Measurements from ENCODE around the gene NTHL1.

The NTHL1 gene

GRCh38 chr16:2004795-2005517 lies 42.7 kb downstream of the NTHL1 start:
- peaks cover 55% of the 10 kb centered on the region for H3K36me3 ChIP-seq (replicated peaks)
- DNase-seq (ENCODE audit: low spot score in 2 of 2) = no peak

GRCh38 chr16:2003827-2004641 lies 43.6 kb downstream of the NTHL1 start:
- Histone ChIP-seq H3K27me3 (ENCODE audit: low read depth) (no peaks in the 10 kb centered on the region), H3K4me1 (peaks cover 21% of the 10 kb centered on the region), H3K9me3 (no peaks in the 10 kb centered on the region), H3K4me3 (no peak overlapping the region; the same call in 1 of the 2 replicates), H3K36me3 (replicated peaks) (peaks cover 64% of the 10 kb centered on the region)
- in situ Hi-C loops (cut with MboI; ENCODE audit: low sequenced_read_pairs) = no loop called here
- peak; percentile 90 to 98 for DNase-seq (ENCODE audit: low spot score in 2 of 2)

More at GRCh38 chr16:2004795-2005517, 42.7 kb downstream of the NTHL1 start:
- H3K27me3 ChIP-seq (ENCODE audit: low read depth) = no peaks in the 10 kb centered on the region
- H3K4me1 ChIP-seq = peaks cover 21% of the 10 kb centered on the region
- in situ Hi-C loops (cut with MboI; ENCODE audit: low sequenced_read_pairs) = no loop called here
- no peak overlapping the region for H3K4me3 ChIP-seq
- no peaks in the 10 kb centered on the region for H3K9me3 ChIP-seq

- H3K9me3 ChIP-seq = no peaks in the 10 kb centered on the region
- no peak for DNase-seq (ENCODE audit: low spot score in 2 of 2)
- in situ Hi-C loops (cut with MboI; ENCODE audit: low sequenced_read_pairs) = no loop called here
- no peaks in the 10 kb centered on the region for H3K27me3 ChIP-seq (ENCODE audit: low read depth)
- no peak overlapping the region for H3K4me3 ChIP-seq
- peaks cover 18% of the 10 kb centered on the region for H3K4me1 ChIP-seq
- peaks cover 69% of the 10 kb centered on the region for H3K36me3 ChIP-seq (replicated peaks)
Measured at GRCh38 chr16:2003231-2003826, 44.3 kb downstream of the NTHL1 start.

GRCh38 chr16:2002406-2003230 lies 45.0 kb downstream of the NTHL1 start:
- H3K27me3 ChIP-seq (ENCODE audit: low read depth) = no peaks in the 10 kb centered on the region
- H3K9me3 ChIP-seq = no peaks in the 10 kb centered on the region
- DNase-seq (ENCODE audit: low spot score in 2 of 2) = no peak
- in situ Hi-C loops (cut with MboI; ENCODE audit: low sequenced_read_pairs) = no loop called here
- H3K4me3 ChIP-seq = no peak overlapping the region
- peaks cover 11% of the 10 kb centered on the region for H3K4me1 ChIP-seq
- peaks cover 67% of the 10 kb centered on the region for H3K36me3 ChIP-seq (replicated peaks)

- in situ Hi-C loops (cut with MboI; ENCODE audit: low sequenced_read_pairs) = no loop called here
- Histone ChIP-seq H3K27me3 (ENCODE audit: low read depth) (no peaks in the 10 kb centered on the region), H3K4me1 (peaks cover 5% of the 10 kb centered on the region), H3K4me3 (no peak overlapping the region), H3K9me3 (no peaks in the 10 kb centered on the region), H3K36me3 (replicated peaks) (peaks cover 71% of the 10 kb centered on the region)
- DNase-seq (ENCODE audit: low spot score in 2 of 2) = no peak
Measured at GRCh38 chr16:2001456-2002355, 45.9 kb downstream of the NTHL1 start.

- Histone ChIP-seq H3K27me3 (ENCODE audit: low read depth) (no peaks in the 10 kb centered on the region), H3K9me3 (no peaks in the 10 kb centered on the region), H3K4me3 (no peak overlapping the region), H3K36me3 (replicated peaks) (peaks cover 71% of the 10 kb centered on the region), H3K4me1 (peaks cover 5% of the 10 kb centered on the region)
- in situ Hi-C loops (cut with MboI; ENCODE audit: low sequenced_read_pairs) = no loop called here
- no peak for DNase-seq (ENCODE audit: low spot score in 2 of 2)
Measured at GRCh38 chr16:2001035-2001434, 46.6 kb downstream of the NTHL1 start.

GRCh38 chr16:1999866-2000514 lies 47.6 kb downstream of the NTHL1 start:
- Histone ChIP-seq H3K4me3 (no peak overlapping the region), H3K27me3 (ENCODE audit: low read depth) (no peaks in the 10 kb centered on the region), H3K4me1 (peaks cover 5% of the 10 kb centered on the region), H3K9me3 (no peaks in the 10 kb centered on the region), H3K36me3 (replicated peaks) (peaks cover 65% of the 10 kb centered on the region)
- DNase-seq (ENCODE audit: low spot score in 2 of 2) = no peak
- in situ Hi-C loops (cut with MboI; ENCODE audit: low sequenced_read_pairs) = loop anchor here (25.0 kb wide), 1 partner anchor 512 kb away; the partner anchor contains the start of genes AMDHD2 and ATP6V0C

GRCh38 chr16:1998852-1999801 lies 48.5 kb downstream of the NTHL1 start:
- Histone ChIP-seq H3K27me3 (ENCODE audit: low read depth) (no peaks in the 10 kb centered on the region), H3K4me3 (no peak overlapping the region), H3K4me1 (peaks cover 2% of the 10 kb centered on the region), H3K9me3 (no peaks in the 10 kb centered on the region), H3K36me3 (replicated peaks) (peaks cover 65% of the 10 kb centered on the region)
- DNase-seq (ENCODE audit: low spot score in 2 of 2) = no peak
- in situ Hi-C loops (cut with MboI; ENCODE audit: low sequenced_read_pairs) = loop anchor here (25.0 kb wide), 1 partner anchor 513 kb away; the partner anchor contains the start of genes AMDHD2 and ATP6V0C

- in situ Hi-C loops (cut with MboI; ENCODE audit: low sequenced_read_pairs) = loop anchor here (25.0 kb wide), 1 partner anchor 514 kb away; the partner anchor contains the start of genes AMDHD2 and ATP6V0C
- Histone ChIP-seq H3K36me3 (replicated peaks) (peaks cover 63% of the 10 kb centered on the region), H3K4me3 (no peak overlapping the region)
Measured at GRCh38 chr16:1998360-1998835, 49.2 kb downstream of the NTHL1 start.

GRCh38 chr16:1997494-1998359 lies 49.9 kb downstream of the NTHL1 start:
- H3K4me1 ChIP-seq = no peaks in the 10 kb centered on the region
- no peak for DNase-seq (ENCODE audit: low spot score in 2 of 2)
- no peaks in the 10 kb centered on the region for H3K9me3 ChIP-seq
- peaks cover 56% of the 10 kb centered on the region for H3K36me3 ChIP-seq (replicated peaks)
- in situ Hi-C loops (cut with MboI; ENCODE audit: low sequenced_read_pairs) = loop anchor here (25.0 kb wide), 1 partner anchor 515 kb away; the partner anchor contains the start of genes AMDHD2 and ATP6V0C
- H3K27me3 ChIP-seq (ENCODE audit: low read depth) = no peaks in the 10 kb centered on the region
- H3K4me3 ChIP-seq = no peak overlapping the region

More at GRCh38 chr16:1998360-1998835, 49.2 kb downstream of the NTHL1 start:
- no peaks in the 10 kb centered on the region for H3K27me3 ChIP-seq (ENCODE audit: low read depth)
- no peaks in the 10 kb centered on the region for H3K4me1 ChIP-seq
- no peak for DNase-seq (ENCODE audit: low spot score in 2 of 2)
- no peaks in the 10 kb centered on the region for H3K9me3 ChIP-seq

Data from HAP-1 (cell line).